BLaER1 (cell line): ENCODE results near the gene COL13A1.

ENCODE experiments used
- H3K27ac ChIP-seq: shearing (Covaris generic); formaldehyde crosslinking; 2 replicates; pipeline ENCODE4 v1.8.1; 2022
- H3K27me3 ChIP-seq: shearing (Covaris generic); formaldehyde crosslinking; 2 replicates; pipeline ENCODE4 v1.8.1; 2022
- H3K36me3 ChIP-seq: shearing (Covaris generic); formaldehyde crosslinking; 2 replicates; pipeline ENCODE4 v1.8.1; 2022
- H3K4me1 ChIP-seq: shearing (Covaris generic); formaldehyde crosslinking; 2 replicates; pipeline ENCODE4 v1.8.1; 2022
- H3K4me2 ChIP-seq: shearing (Covaris generic); formaldehyde crosslinking; 2 replicates; pipeline ENCODE4 v1.8.1; 2022
- H3K4me3 ChIP-seq: shearing (Covaris generic); formaldehyde crosslinking; 2 replicates; pipeline ENCODE4 v1.8.1; 2022
- H3K9ac ChIP-seq: shearing (Covaris generic); formaldehyde crosslinking; 2 replicates; pipeline ENCODE4 v1.8.1; 2022
- H3K9me3 ChIP-seq: shearing (Covaris generic); formaldehyde crosslinking; 2 replicates; pipeline ENCODE4 v1.8.1; 2022
- H4K20me1 ChIP-seq: shearing (Covaris generic); formaldehyde crosslinking; 2 replicates; pipeline ENCODE4 v1.8.1; 2022
- Cebpa-rat ChIP-seq: shearing (Covaris generic); IDR thresholded peaks from 2 replicates; pipeline ENCODE4 v1.8.1; 2022

Gene COL13A1

DNA sequence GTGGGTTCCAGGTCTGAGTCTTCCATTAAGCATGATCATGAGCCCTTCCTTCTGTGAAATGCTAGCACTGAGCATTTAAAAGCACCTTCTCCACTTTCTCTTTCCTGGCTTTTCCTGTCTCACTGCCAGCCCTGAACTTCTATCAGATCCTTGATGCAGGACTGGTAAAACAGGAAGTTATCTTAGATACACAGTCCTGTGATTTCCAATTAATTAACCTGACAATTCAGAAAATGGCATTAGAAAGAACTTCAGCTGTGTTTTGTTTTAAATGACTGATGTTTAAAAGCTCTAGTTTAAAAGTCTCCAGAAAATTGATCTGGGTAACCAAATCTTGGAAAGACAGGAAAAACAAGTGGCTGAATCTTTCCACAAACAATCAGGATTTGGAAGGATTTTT, 172.0 kb downstream of the COL13A1 start:
- H3K4me3 ChIP-seq: no peak overlapping the region
- no peak overlapping the region for H3K27ac ChIP-seq
- H3K4me2 ChIP-seq: no peak overlapping the region
- no peaks in the 10 kb centered on the region for H4K20me1 ChIP-seq
- no peak overlapping the region for H3K9ac ChIP-seq
- H3K9me3 ChIP-seq: peaks cover 12% of the 10 kb centered on the region
- peaks cover 8% of the 10 kb centered on the region for H3K4me1 ChIP-seq
- no peak for TF ChIP-seq Cebpa-rat
- H3K27me3 ChIP-seq: no peaks in the 10 kb centered on the region
- no peaks in the 10 kb centered on the region for H3K36me3 ChIP-seq

DNA sequence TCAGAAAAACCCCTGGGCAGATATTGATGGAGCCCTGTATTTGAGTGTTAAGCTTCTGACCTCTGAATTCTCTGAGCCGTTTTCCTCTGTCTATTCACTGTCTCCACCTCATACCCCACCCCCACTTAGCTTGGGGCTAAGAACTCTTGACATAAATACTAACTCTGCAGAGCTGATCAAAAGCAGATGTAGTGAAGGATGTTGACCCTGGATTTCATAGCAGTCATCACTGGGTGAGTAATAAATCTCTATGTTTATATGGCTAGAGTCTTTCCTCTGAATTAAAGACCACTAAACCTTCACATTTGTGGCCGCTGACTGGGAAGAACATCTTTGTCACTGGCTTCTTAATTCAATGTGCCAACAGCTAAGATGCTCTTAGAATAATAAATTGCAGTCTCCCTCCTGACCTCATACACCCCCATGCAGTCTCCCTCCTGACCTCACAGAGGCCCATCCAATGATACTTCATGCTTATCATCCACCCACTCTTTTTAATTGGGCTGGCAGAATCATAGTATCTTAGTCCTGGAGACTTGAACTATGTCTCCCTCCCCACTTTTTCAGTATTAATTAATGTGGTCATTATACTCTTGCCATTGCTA, 172.9 kb downstream of the COL13A1 start:
- Histone ChIP-seq H3K4me2 (no peak overlapping the region), H3K27ac (no peak overlapping the region), H3K27me3 (no peaks in the 10 kb centered on the region), H3K4me1 (peaks cover 8% of the 10 kb centered on the region), H3K9me3 (peaks cover 19% of the 10 kb centered on the region), H3K36me3 (no peaks in the 10 kb centered on the region), H4K20me1 (no peaks in the 10 kb centered on the region), H3K9ac (no peak overlapping the region), H3K4me3 (no peak overlapping the region)
- no peak for TF ChIP-seq Cebpa-rat

DNA sequence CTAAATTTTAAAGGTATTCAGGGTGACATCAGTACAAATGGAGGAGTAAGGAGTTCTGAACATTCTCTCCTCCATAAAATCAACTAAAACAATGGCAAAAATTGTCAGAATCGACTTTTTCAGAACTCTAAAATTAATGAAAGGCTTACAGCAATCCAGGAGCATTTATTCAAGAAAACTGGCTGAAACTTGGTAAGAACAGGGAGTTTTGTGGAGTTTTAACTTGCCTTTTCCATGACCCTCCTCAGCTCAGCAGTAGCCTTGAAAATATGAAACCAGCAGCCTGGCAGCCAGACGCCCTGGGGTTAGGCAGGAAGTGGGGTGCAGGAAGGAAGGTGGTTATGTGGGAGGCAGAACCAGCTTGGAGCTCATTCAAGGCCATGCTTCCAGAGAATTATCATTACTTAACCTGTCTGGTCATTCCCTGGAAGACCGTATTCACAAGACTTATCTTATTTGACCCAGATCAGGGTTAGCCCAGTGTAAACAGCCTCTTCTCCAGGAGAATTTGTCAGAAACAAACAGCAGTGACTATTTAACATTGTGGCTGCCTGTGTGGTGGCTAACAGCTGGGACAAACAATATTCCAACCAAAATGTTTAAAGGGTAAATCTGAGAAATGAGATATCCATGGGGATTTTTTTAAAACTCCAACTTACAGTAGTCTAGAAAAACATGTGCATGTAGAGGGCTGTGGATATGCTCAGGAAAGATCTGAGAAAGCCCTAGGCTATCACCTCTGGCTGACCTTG, 175.3 kb downstream of the COL13A1 start:
- no peaks in the 10 kb centered on the region for H3K36me3 ChIP-seq
- H3K27ac ChIP-seq: no peak overlapping the region
- H3K27me3 ChIP-seq: no peaks in the 10 kb centered on the region
- TF ChIP-seq Cebpa-rat: no peak
- H3K4me2 ChIP-seq: peak overlapping the region; percentile 25; the same call in 1 of the 2 replicates
- no peak overlapping the region for H3K9ac ChIP-seq
- peaks cover 42% of the 10 kb centered on the region for H3K9me3 ChIP-seq
- H3K4me1 ChIP-seq: peaks cover 8% of the 10 kb centered on the region
- no peak overlapping the region for H3K4me3 ChIP-seq
- H4K20me1 ChIP-seq: no peaks in the 10 kb centered on the region

DNA sequence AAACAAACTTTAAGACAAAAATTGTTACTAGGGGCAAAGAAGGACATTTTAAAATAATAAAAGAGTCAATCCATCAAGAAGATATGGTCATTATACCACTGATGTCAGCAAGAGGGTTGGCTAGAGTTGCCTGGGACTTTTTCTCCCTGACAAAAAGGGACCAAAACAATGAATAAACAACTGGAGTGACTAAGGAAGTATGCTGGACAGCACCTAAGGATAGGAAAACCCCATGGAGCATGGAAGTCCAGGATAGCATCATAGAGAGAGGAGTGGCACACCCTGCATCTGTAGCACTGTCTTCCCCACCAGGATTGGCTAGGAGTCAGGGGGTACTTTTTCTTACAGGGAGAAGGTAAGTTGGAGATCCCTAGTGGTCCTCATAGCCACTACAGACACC, 177.5 kb downstream of the COL13A1 start:
- Histone ChIP-seq H3K4me2 (no peak overlapping the region), H3K4me1 (peaks cover 18% of the 10 kb centered on the region), H3K9ac (no peak overlapping the region), H3K27me3 (no peaks in the 10 kb centered on the region), H3K4me3 (no peak overlapping the region), H3K36me3 (no peaks in the 10 kb centered on the region), H3K9me3 (peaks cover 47% of the 10 kb centered on the region), H3K27ac (no peak overlapping the region), H4K20me1 (no peaks in the 10 kb centered on the region)
- no peak for TF ChIP-seq Cebpa-rat

DNA sequence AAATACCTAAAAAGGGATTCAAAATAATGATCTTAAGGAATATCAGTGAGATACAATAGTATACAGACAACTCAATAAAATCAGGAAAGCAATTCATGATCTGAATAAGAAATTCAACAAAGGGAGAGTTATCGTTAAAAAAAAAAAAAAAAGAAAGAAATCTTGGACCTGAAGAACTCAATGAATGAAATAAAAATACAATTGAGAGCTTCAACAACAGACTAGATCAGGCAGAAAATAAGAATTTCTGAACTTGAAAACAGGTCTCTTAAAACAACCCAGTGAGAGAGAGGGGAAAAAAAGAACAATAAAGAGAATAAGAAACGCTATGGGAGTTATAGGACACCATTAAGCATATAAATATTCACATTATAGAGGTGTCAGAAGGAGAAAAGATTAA, 179.0 kb downstream of the COL13A1 start:
- H4K20me1 ChIP-seq: no peaks in the 10 kb centered on the region
- H3K9me3 ChIP-seq: peaks cover 47% of the 10 kb centered on the region

GRCh38 chr10:69988094-69988493, 186.4 kb downstream of the COL13A1 start:
- no peak overlapping the region for H3K9ac ChIP-seq
- no peak for TF ChIP-seq Cebpa-rat
- H4K20me1 ChIP-seq: no peaks in the 10 kb centered on the region
- no peaks in the 10 kb centered on the region for H3K27me3 ChIP-seq
- no peak overlapping the region for H3K4me2 ChIP-seq
- H3K9me3 ChIP-seq: no peaks in the 10 kb centered on the region
- H3K27ac ChIP-seq: no peak overlapping the region
- no peaks in the 10 kb centered on the region for H3K36me3 ChIP-seq
- H3K4me3 ChIP-seq: no peak overlapping the region
- 0 out of 2 replicates have a peak, but pooled peaks cover under 1% of the 10 kb centered on the region for H3K4me1 ChIP-seq

More for the DNA sequence above, 179.0 kb downstream of the COL13A1 start:
- Histone ChIP-seq H3K36me3 (no peaks in the 10 kb centered on the region), H3K27ac (no peak overlapping the region), H3K27me3 (no peaks in the 10 kb centered on the region), H3K4me2 (no peak overlapping the region), H3K4me3 (no peak overlapping the region), H3K4me1 (peaks cover 18% of the 10 kb centered on the region), H3K9ac (no peak overlapping the region)
- TF ChIP-seq Cebpa-rat: no peak

DNA sequence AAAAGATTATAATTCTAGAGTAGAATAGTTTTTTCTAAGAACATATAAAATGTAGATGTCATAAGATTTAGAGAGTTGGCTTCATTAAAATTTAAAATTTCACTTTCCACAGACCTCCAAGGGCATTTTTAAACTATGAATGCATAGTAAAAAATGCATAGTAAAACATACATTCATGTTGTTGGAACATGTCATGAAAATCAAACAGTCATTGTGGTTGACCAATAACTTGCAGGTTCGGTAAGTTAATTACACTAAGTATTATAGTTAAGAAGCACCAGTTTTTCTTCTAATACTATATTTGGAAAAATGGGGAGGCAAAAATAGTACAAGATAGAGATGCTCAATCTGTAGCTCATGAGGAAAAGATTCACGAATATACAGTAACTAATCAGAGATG, 189.4 kb downstream of the COL13A1 start:
- H3K4me3 ChIP-seq: no peak overlapping the region
- H3K9ac ChIP-seq: no peak overlapping the region
- H3K27me3 ChIP-seq: no peaks in the 10 kb centered on the region

GRCh38 chr10:69994262-69994661, 192.6 kb downstream of the COL13A1 start:
- H3K27me3 ChIP-seq: no peaks in the 10 kb centered on the region

More for the DNA sequence above, 189.4 kb downstream of the COL13A1 start:
- peaks cover 4% of the 10 kb centered on the region; the same call in 1 of the 2 replicates for H3K9me3 ChIP-seq
- no peak for TF ChIP-seq Cebpa-rat
- no peaks in the 10 kb centered on the region for H3K36me3 ChIP-seq
- no peaks in the 10 kb centered on the region for H3K4me1 ChIP-seq
- H4K20me1 ChIP-seq: no peaks in the 10 kb centered on the region
- H3K27ac ChIP-seq: no peak overlapping the region
- no peak overlapping the region for H3K4me2 ChIP-seq

DNA sequence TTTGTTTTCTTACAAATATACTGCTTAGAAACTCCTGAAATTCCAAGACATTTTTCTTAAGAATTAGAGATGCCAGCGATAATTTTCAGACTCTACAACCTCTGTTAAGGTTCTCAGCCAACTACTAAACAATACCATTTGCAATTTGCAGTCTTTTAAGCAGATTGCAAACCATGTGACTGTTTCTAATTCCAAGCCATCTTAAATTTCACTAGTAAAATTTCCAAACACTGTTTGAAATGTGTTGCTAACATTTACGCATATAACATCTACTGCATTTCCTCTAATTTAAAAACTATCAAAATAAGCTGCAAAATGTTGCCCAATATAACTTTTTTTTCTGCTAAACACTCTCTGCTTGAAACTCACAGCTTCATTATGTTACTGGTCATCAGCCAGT, 194.9 kb downstream of the COL13A1 start:
- H3K36me3 ChIP-seq: no peaks in the 10 kb centered on the region
- peaks cover 4% of the 10 kb centered on the region; the same call in 1 of the 2 replicates for H3K9me3 ChIP-seq
- no peak overlapping the region for H3K4me2 ChIP-seq
- no peak for TF ChIP-seq Cebpa-rat
- H3K27me3 ChIP-seq: no peaks in the 10 kb centered on the region
- H3K27ac ChIP-seq: no peak overlapping the region
- no peaks in the 10 kb centered on the region for H4K20me1 ChIP-seq
- no peak overlapping the region for H3K4me3 ChIP-seq
- no peak overlapping the region for H3K9ac ChIP-seq
- no peaks in the 10 kb centered on the region for H3K4me1 ChIP-seq

More at GRCh38 chr10:69994262-69994661, 192.6 kb downstream of the COL13A1 start:
- Histone ChIP-seq H3K9me3 (peaks cover 4% of the 10 kb centered on the region; the same call in 1 of the 2 replicates), H3K4me3 (no peak overlapping the region), H3K4me1 (no peaks in the 10 kb centered on the region), H3K4me2 (no peak overlapping the region), H3K27ac (no peak overlapping the region), H3K36me3 (no peaks in the 10 kb centered on the region), H4K20me1 (no peaks in the 10 kb centered on the region), H3K9ac (no peak overlapping the region)
- no peak for TF ChIP-seq Cebpa-rat

GRCh38 chr10:70000262-70000661, 198.6 kb downstream of the COL13A1 start:
- no peaks in the 10 kb centered on the region for H3K4me1 ChIP-seq
- TF ChIP-seq Cebpa-rat: no peak
- no peaks in the 10 kb centered on the region for H3K27me3 ChIP-seq
- H3K27ac ChIP-seq: no peak overlapping the region
- no peaks in the 10 kb centered on the region for H4K20me1 ChIP-seq
- H3K4me3 ChIP-seq: no peak overlapping the region
- no peak overlapping the region for H3K4me2 ChIP-seq
- H3K9ac ChIP-seq: no peak overlapping the region
- H3K9me3 ChIP-seq: no peaks in the 10 kb centered on the region
- H3K36me3 ChIP-seq: no peaks in the 10 kb centered on the region
